AG10803 (cell line): ENCODE data around the gene ATXN1.

ENCODE experiments used
- DNase-seq: peaks from one replicate; pipeline ENCODE4 v3.0.0; 2010; ENCODE audit warnings: low read depth
- H3K4me3 ChIP-seq: 2 replicates; pipeline ENCODE4 v1.5.1; 2011; ENCODE audit warnings: mild to moderate bottlenecking, low read length, control low read depth
- CTCF ChIP-seq: conservative IDR thresholded peaks from 2 replicates; pipeline ENCODE4 v1.5.1; 2011; ENCODE audit warnings: mild to moderate bottlenecking, low read length, control low read depth, inconsistent platforms

Gene ATXN1

DNA sequence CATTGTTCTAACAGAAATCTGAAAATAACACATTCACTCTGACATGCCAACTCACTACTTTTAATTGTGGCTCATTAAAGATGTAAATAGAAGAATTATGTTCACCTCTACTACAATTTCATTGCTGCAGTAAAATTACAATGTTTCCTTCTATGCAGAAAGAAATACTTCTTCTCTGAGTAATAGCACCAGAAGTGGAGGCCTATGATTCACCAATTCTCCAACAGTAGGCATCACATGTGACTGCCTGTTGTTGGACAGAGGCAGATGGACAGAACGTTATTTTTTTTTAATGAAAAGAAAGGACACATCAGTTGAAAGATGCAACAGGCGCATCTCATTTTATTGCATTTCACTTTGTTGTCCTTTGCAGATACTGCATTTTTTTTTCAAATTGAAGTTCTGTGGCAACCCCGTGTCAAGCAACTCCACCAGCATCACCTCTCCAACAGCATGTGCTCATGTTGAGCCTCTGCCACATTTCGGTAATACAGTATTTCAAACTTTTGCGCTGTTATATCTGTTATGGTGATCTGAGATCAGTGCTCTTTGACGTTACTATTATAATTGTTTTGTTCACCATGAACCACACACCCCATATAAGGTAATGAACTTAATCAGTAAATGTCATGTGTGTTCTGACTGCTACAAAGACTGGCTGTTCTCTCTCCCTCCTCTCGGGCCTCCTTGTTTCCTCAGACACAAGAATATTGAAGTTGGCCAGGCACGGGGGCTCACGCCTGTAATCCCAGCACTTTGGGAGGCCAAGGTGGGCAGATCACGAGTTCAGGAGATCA, 121.4 kb downstream of the ATXN1 start:
- no peak for TF ChIP-seq CTCF
- no peak overlapping the region for H3K4me3 ChIP-seq
- DNase-seq, result peak; percentile 81

DNA sequence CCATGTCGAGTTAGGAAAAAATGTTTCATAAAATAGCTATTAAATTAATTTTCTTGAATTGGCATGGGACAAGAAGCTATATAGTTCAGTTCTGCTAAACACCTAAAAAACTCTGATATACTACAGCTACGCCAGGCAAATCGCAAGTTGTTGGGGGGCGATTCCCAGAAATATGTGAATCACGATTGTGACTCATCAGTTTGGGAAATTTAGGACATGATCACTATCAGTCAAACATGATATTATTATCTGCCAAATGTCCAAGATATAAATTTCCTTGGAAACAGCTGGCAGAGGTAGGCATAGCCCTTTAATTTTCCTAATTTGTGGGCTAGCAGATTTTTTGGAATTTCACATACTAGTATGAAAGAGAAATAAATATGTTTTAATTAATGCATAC, 123.6 kb downstream of the ATXN1 start:
- no peak for DNase-seq
- no peak overlapping the region for H3K4me3 ChIP-seq
- no peak for TF ChIP-seq CTCF

DNA sequence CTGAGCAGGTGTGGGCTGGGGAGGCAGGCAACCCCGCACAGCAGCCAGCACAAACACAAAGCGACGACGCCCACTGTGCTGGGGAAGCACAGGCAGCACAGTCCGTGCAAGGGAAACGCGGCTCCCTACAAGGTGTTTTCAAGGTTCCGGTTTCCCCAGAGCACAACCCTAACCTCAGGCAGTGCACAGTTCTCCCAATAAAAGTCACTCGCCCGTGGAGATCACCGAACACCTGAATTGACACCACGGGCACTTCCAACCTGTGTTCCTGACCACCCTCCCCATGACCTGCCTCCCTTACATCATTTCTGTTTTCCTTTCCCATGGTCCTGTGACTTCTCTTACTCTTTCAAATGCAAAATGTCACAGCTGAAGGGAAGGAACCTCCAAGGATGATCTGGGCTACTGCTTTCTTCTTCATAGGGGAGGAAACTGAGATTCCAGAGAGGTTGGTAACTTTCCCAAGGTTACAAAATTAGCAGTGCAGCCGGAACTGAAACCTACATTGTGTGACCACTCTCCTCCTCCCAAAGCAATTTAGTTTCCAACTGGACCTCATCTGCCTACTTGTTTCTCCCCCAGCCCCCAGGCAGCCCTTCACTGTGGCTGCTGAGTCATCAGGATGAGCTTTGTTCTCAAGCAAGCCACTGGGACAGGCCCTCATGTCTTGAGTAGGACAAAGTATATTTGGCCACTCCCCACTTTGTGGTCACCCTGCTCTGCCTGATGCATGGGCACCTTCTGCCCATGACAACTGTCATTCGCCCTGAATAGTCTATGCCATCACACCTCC, 125.3 kb downstream of the ATXN1 start:
- no peak overlapping the region for H3K4me3 ChIP-seq
- TF ChIP-seq CTCF, result no peak
- peak; percentile 77 for DNase-seq

DNA sequence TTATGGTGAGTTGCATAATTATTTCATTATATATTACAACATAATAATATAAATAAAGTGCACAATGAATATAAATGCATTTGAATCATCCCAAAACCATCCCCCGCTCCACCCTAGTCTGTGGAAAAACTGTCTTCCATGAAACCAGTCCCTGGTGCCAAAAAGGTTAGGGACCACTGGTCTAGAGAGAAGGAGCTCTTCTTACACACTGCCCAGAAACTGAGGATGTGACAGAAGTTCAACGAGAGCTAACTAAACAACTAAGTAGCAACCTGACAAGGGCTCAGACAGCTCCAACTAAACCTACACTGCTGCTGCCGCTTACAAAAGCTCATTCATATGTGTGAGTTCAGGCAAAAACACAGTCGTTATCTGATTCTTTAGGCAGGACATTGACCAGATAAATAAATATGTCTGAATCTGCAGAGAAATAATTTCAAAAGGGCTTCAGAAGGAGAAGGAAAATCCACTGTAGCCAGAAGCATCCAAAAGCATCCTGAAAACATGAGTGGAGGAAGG, 125.9 kb downstream of the ATXN1 start:
- H3K4me3 ChIP-seq, result no peak overlapping the region
- no peak for DNase-seq
- TF ChIP-seq CTCF, result no peak

- H3K4me3 ChIP-seq, result no peak overlapping the region
- TF ChIP-seq CTCF, result no peak
- no peak for DNase-seq
Observed at GRCh38 chr6:16634855-16635254, 126.4 kb downstream of the ATXN1 start.

GRCh38 chr6:16633961-16634360, 127.3 kb downstream of the ATXN1 start:
- no peak for TF ChIP-seq CTCF
- no peak for DNase-seq
- no peak overlapping the region for H3K4me3 ChIP-seq
